Measurements from ENCODE around the gene MTMR10.
A peak's percentile ranks its signal among the peaks of the same experiment; 100 is the strongest.

Gene MTMR10

GRCh38 chr15:31034152-31034551 lies 42.7 kb upstream of the MTMR10 start:
- DNase-seq (ENCODE audit: low spot score), result no peak
- TF ChIP-seq, protein P1, sequence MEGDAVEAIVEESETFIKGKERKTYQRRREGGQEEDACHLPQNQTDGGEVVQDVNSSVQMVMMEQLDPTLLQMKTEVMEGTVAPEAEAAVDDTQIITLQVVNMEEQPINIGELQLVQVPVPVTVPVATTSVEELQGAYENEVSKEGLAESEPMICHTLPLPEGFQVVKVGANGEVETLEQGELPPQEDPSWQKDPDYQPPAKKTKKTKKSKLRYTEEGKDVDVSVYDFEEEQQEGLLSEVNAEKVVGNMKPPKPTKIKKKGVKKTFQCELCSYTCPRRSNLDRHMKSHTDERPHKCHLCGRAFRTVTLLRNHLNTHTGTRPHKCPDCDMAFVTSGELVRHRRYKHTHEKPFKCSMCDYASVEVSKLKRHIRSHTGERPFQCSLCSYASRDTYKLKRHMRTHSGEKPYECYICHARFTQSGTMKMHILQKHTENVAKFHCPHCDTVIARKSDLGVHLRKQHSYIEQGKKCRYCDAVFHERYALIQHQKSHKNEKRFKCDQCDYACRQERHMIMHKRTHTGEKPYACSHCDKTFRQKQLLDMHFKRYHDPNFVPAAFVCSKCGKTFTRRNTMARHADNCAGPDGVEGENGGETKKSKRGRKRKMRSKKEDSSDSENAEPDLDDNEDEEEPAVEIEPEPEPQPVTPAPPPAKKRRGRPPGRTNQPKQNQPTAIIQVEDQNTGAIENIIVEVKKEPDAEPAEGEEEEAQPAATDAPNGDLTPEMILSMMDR (IDR thresholded peaks at IDR 0.05; ENCODE audit: extremely low read depth, missing control alignments), result no peak

DNA sequence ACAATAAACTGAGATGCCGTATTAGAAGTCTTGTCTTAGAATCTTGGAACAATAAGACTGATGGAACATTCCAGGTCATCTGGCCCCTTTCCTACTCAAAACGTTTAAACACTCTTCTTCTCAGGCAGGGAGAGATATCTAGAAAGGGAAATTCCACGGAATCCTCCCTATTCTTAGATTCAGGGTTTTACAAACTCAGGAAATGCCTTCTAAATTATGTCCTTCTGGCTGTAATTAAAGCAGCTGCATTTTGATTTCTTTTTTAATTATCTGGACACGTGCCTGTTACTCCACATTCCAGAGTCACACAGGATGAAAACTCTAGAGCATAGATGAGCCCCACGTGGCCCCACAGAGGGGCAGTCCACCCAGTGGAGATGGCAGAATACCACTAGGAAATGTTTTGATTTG lies 41.5 kb upstream of the MTMR10 start:
- TF ChIP-seq, protein P1 (IDR thresholded peaks at IDR 0.05; ENCODE audit: extremely low read depth, missing control alignments), result no peak
- no peak for DNase-seq (ENCODE audit: low spot score)

DNA sequence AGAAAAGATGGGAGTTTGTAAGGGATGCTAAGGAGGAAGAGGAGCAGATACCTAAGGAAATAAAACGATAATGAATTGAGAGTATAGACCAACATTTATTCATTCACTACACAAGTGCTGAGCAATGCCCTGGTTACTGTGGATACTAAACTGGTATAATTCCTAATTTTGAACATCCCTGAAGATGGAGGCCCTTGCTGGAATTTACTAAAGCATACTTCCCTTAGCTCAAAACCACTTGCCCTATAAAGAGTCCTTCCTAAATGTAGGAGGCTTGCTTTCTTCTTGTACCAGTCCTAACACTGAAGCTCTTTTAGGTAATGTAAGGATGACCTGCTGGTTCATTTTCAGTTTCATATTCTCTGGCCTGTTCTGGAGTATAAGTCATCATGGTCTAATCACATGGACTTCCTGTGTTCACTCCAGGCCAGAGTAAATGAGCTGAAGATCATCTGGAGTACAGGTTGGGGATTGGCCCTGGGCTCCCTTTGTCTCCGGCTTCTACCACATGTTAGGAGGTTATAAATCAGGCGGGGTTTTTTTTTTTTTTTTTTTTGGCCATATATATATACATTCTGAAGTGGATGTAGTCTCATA lies 40.1 kb upstream of the MTMR10 start:
- peak; percentile 64 for DNase-seq (ENCODE audit: low spot score)
- TF ChIP-seq, protein P1 (IDR thresholded peaks at IDR 0.05; ENCODE audit: extremely low read depth, missing control alignments), result no peak

DNA sequence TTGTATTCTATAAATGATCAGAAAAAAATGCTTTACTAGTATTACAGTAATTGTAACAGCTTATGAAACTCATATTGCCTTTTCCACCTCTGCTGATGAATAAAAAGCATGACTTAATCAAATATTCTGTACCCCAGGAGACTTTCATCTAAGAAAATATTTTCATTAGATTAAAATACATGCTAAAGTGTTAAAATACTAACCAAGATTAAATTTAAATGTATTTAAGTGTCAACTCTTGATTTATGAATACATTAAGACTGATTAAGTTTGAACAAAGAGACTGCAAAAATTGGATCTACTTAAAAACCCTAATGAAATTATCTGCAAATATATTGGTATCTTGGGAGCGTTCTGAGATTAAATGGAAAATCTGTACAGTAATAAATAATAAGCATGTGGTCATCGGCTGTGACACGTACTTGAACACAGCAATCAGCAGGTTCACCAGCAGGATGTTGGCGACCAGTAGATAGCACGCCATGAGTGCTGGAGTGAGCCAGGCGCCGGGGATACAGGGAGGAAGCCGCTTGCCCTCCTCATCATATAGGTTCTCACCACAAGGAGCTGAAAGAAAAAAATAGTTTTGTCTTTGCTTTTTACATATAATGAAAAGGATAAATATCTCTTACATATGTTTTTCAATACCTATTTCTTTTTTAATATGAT lies 36.6 kb upstream of the MTMR10 start:
- no peak for DNase-seq (ENCODE audit: low spot score)

GRCh38 chr15:31025996-31026395 lies 34.6 kb upstream of the MTMR10 start:
- no peak for DNase-seq (ENCODE audit: low spot score)
- TF ChIP-seq, protein P1 (IDR thresholded peaks at IDR 0.05; ENCODE audit: extremely low read depth, missing control alignments), result no peak

More for the DNA sequence above, 36.6 kb upstream of the MTMR10 start:
- TF ChIP-seq, protein P1 (IDR thresholded peaks at IDR 0.05; ENCODE audit: extremely low read depth, missing control alignments), result no peak

DNA sequence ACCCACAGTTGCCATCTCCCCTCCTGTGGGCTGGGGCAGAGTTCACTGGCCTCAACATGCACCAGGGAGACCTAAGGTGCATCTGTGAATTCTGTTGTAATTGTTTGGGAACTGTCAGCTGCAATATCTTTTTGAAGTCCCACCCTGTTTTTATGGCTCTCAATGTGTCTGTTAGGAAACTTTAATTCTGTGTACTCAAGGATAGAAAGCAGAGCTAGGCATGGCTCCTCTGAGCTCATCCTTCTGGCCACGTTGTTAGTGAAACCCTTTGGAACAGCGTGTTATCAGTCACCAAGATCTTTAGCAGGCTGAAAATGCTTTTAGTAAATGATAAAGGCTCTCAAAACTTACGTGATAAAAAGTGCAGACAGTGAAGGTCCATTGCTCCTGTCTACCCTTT lies 33.6 kb upstream of the MTMR10 start:
- no peak for DNase-seq (ENCODE audit: low spot score)
- TF ChIP-seq, protein P1 (IDR thresholded peaks at IDR 0.05; ENCODE audit: extremely low read depth, missing control alignments), result no peak

GRCh38 chr15:31024330-31024729 lies 32.9 kb upstream of the MTMR10 start:
- no peak for DNase-seq (ENCODE audit: low spot score)

More at GRCh38 chr15:31024330-31024729, 32.9 kb upstream of the MTMR10 start:
- TF ChIP-seq, protein P1 (IDR thresholded peaks at IDR 0.05; ENCODE audit: extremely low read depth, missing control alignments), result no peak
